GM21825 (cell line): Measurements from ENCODE around the gene MEX3D.
"Not testable (repeated sequence)": the region's sequence is repeated elsewhere in the genome, so short reads cannot be mapped to it uniquely, and the experiment has no call there.

Experiments used
- ATAC-seq: cut with Tn5 transposase; IDR thresholded peaks from one replicate; pipeline ENCODE4 v1.9.1; 2021; ENCODE audit warnings: mild to moderate bottlenecking, moderate library complexity; ENCODE audit not compliant: unreplicated experiment

The MEX3D gene

DNA sequence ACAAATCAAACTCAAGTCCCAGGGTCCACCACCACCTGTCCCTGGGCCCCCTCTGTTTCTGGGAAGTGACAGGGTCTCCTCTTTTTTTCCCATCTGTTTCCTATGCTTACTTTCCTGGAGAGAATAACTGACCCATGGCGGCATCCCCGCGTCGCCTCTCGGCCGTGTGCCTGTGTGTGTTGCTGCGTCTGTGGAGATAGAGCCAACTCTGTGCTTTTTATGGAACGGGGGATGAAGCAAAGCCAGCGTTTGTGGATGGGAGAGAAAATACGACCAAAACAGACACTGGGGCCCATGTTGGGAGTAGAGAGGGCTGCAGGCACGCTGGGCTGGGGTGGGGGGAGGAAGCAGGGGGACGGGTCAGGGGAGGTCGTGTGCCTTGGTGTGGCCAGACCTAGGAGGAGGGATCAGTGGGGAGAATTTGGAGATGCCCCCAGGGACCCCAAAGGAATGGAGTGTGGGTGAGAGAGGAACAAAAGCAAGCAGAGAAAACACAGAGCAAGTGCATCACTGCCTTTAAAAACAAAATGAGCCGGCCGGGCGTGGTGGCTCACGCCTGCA lies 27.7 kb downstream of the MEX3D start:
- no peak for ATAC-seq

DNA sequence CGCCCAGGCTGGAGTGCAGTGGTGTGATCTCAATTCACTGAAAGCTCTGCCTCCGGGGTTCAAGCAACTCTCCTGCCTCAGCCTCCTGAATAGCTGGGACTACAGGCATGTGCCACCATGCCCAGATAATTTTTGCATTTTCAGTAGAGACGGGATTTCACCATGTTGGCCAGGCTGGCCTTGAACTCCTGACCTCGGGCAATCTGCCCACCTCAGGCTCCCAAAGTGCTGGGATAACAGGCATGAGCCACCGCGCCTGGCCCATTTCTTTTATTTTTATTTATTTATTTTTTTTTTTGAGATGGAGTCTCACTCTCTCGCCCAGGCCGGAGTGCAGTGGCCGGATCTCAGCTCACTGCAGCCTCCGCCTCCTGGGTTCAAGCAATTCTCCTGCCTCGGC lies 28.4 kb downstream of the MEX3D start:
- not testable (repeated sequence) for ATAC-seq

DNA sequence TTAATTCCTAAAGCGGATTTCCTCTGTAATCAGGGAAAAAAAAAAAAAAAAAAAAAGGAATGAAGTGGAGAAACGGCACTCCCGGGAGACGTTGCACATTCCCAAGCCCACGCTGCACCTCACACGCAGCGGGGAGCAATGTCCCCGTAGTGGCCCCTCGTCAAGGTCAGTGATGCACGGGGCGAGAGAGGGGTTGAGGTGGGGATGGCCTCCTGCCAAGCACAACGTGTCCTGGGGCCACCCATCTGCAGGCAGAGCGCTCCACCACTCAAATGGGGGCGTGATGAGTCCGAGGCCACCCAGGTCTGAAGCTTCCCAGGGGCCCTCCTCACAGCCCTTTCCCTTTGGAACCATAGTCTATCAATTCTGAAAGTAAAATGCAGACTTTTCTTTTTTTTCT lies 29.1 kb downstream of the MEX3D start:
- no peak for ATAC-seq

DNA sequence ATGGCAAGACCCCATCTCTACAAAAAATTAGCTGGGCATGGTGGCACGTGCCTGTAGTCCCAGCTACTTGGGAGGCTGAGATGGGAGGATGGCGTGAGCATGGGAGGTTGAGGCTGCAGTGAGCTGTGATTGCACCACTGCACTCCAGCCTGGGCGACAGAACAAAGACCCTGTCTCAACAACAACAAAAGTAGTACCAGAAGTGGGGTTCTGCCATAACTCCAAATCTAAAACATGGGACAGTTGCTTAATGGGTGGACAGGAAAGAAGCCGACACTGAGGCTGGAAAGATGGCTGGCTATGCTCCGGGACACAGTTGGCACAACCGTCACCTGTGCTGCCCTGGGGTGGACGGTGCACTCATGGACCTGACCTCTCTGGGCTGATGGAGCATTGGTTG lies 32.4 kb downstream of the MEX3D start:
- ATAC-seq, result not testable (repeated sequence)

DNA sequence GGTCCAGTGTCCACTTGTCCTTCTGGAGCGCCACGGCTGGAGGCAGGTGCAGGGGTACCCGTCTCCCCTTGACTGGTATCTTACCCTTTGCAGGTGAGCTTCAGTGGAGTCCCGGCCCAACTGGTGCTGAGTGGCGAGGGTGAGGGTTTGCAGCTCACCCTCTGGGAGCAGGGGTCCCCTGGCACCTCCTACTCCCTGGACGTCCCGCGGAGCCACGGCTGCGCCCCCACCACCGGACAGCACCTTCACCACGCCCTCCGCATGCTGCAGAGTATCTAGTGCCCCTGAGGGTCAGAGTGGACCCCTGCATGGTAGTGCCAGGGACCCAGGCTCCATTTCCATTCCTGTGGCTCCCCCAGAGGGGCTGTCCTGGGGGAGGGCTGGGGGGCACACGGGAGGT lies 33.2 kb downstream of the MEX3D start:
- ATAC-seq, result no peak

DNA sequence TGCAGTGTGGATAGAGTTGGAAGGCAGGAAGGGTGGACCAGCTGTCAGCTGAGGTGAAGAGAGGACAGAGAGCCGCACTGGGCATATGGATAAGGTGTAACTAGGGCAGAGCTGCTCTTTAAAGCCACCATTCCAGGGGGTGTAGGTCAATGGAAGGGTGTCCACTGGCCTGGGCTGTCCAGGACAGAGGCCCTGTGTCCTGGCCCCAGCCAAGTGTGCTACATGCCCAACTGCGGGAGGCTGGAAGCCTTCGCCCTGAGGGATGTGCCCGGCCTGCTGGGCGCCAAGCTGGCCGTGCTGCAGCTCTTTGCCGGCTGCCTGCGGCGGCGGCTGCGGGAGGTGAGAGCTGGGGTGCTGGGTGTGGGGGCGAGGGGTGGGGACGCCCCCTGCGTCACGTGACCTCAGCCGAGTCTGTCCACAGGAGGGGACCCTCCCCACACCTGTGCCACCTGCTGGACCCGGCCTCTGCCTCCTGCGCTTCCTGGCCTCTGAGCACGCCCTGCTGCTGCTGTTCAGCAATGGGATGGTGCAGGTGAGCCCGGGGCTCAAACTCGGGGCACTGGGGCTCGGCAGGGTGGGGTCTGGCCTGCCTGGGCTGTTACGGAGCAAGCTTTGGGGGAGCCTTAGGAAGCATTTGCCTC lies 34.5 kb downstream of the MEX3D start:
- ATAC-seq, result no peak

DNA sequence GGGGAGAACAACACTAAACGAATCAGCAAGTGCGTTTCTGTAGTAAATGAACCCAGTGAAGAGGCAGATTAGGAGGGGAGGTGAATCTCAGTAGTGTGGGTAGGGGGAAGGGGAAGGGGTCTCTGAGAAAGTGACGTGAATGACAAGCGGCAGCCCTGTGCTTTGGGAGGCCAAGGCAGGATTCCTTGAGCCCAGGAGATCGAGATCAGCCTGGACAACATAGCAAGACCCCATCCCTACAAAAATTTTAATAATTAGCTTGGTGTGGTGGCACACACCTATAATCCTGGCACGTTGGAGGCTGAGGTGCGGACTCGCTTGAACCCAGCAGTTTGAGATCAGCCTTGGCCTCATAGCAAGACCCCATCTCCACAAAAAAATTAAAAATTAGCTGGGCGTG lies 36.1 kb downstream of the MEX3D start:
- no peak for ATAC-seq

DNA sequence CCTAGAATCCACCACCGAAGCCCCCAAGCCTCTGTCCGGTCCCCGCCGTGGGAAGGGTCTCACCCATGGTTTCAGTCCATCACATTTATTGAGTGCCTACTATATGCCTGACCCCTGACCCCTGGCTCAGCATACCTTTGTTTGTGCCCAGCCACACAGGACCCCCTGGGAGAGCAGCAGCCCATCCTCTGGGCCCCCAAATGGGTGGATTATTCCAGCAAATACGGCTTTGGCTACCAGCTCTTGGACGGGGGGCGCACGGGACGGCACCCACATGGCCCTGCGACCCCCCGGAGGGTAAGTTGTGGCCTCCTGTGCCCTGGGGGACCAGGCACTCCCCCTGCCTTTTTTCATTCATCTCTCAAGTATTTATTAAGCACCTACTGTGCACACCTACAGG lies 36.5 kb downstream of the MEX3D start:
- ATAC-seq, result no peak

DNA sequence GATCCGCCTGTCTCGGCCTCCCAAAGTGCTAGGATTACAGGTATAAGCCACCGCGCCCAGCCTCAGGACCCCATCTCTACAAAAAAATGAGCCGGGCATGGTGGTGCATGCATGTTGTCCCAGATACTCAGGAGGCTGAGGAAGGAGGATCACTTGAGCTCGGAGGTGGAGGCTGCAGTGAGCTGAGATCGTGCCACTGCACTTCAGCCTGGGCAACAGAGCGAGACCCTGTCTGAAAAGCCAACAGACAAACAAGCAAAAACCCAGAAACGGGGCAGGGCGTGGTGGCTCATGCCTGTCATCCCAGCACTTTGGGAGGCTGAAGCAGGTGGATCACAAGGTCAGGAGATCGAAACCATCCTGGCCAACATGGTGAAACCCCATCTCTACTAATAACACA lies 37.3 kb downstream of the MEX3D start:
- not testable (repeated sequence) for ATAC-seq

DNA sequence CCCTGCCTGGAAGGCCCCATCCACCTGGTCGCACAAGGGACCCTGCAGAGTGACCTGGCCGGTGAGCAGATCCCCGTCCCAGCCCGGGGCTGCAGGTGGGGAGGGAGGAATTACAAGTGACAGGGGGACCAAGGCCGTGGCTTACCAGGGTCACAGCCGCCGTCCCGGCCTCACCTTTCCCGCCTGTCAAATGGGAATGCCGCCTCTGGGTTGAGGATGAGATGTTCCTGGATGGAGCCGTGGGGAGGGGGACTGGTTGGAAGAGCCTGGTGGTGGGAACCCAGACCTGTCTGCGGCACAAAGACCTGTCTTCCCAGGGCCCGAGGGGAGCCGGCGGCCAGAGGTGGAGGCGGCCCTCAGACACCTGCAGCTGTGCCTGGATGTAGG lies 38.7 kb downstream of the MEX3D start:
- ATAC-seq, result no peak

DNA sequence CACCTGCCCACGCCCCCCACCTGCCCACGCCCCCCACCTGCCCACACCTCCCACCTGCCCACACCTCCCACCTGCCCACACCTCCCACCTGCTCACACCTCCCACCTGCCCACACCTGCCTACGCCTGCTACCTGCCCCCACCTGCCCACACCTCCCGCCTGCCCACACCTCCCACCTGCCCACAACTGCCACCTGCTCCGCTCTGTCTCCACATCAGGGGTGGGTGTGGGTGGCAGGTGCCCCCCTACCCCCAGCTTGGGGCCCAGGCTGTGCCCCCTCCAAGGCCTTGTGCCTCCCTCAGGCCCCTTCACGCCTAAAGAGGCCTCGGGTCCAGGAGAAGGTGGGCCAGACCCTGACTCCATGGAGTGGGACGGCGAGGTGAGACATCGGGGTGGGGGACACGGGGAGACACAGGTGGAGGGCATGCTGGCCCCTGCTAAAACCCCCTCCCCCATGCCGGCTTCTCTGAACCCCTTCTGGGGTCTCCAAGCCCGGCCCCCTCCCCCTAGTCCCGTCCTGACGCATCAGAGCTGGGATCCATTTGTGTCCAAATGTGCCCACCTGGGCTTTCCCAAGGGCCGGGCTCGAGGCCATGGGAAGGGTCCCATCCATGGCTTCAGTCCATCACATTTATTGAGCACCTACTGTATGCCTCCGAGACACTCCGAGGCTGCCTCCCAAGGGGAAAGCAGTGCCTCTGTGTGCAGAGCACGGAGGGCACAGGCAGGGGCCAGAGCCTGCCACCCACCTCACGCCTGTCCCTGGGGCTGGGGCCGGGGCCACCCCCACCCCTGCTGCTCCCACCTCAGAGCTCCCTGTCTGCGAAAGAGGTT lies 39.3 kb downstream of the MEX3D start:
- no peak for ATAC-seq

DNA sequence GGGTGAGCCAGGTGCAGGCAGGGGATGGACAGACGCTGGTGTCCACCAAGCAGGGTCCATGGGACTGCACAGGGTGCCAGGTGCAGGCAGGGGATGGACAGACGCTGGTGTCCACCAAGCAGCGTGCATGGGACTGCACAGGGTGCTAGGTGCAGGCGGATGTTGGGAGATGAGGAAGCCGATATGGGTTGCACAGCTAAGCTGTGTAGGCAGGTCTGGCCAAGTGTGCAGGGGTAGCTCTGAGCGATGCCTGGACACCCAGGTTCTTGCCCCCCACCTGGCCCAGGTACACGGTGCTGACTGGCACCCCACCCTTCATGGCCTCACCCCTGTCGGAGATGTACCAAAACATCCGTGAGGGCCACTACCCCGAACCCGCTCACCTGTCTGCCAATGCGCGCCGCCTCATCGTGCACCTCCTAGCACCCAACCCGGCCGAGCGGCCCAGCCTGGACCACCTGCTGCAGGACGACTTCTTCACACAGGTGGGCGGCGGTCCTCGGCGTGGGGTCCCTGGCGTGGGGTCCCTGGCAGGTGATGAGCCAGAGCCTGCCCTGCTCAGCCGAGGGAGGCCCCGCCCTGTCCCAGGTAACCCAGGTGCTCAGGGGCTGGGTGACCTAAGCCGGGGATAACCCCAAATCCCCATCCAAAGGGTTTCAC lies 40.3 kb downstream of the MEX3D start:
- ATAC-seq, result no peak

DNA sequence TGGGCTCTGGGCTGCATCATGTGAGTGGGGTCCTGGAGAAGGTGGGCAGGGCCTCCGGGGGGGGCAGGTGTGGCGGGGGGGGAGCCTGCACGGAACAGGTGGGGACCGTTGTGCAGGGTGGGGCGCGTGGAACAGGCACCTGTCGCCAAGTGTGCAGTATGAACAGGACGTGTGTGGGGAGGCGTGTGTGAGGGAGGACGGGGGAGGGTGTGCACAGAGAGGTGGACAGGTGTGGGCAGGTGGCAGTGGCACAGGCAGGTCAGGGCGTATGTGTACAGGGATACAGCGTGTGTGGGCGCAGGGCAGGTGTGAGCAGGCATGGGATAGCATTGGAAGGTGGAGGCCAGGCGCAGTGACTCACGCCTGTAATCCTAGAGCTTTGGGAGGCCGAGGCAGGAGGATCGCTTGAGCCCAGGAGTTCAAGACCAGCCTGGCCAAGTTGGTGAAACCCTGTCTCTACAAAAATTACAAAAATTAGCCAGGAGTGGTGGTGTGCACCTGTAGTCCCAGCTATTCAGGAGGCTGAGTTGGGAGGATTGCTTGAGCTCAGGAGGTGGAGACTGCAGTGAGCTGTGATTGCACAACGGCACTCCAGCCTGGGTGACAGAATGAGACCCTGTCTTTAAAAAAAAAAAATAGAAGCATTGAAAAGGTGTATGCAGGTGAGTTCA lies 41.0 kb downstream of the MEX3D start:
- ATAC-seq, result no peak

DNA sequence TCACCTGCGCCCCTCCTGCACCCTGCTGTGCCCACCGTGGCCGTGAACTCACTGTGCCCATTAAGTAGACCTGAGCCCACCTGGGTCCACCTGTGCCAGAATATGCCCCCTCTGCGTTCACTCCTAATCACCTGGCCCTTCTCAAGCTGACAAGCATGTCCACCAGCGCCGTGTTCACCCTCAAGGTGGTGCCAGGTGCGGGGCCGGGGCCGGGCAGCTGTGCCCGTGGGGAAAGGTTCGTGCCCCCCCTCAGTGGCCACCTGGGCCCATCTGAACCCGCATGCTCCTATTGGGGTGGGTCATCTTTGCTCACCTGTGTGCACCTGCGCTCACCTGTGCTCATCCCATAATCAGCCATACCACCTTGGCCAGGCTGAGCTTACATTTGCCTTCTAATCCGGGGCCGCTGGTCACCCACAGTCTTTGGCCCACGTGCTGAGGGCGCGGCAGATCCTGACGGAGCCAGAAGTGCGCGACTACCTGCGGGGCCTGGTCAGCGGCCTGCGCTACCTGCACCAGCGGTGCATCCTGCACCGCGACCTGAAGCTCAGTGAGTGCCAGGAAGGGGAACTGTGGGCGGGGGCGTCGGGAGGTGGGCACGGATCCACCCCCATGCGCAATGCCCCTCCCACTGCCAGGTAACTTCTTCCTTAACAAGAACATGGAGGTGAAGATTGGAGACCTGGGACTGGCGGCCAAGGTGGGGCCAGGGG lies 41.9 kb downstream of the MEX3D start:
- ATAC-seq, result no peak

DNA sequence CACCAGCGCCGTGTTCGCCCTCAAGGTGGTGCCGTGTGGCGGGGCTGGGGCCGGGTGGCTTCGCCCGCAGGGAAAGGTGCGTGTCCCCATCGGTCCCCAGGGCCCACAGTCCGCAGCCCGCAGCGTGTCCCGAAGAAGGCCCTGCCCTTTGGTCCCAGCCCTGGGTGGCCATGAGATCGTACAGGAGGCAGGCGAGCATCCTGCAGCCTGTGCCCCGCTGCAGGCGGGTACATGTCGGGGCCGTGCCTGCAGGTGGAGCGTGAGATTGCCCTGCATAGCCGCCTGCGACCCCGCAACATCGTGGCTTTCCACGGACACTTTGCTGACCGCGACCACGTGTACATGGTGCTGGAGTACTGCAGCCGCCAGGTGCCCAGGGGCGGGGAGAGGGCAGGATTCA lies 42.8 kb downstream of the MEX3D start:
- ATAC-seq, result no peak

DNA sequence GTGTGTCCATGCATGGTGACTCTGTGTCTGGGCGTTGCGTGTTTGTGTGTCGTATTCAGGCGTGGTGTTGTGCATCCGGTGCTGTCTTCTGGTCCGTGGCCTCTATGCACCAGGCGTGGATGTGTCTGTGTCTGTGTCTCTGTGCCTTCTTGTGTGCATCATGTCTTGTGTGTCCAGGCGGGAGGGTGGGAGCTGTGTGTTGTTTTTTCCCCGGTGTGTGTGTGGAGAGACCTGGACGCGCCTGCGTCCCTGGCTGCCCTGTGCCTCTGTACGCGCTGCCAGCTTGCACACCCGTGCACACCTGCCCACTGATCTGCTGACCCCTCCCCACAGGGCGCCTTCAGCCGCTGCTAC lies 43.2 kb downstream of the MEX3D start:
- ATAC-seq, result no peak

DNA sequence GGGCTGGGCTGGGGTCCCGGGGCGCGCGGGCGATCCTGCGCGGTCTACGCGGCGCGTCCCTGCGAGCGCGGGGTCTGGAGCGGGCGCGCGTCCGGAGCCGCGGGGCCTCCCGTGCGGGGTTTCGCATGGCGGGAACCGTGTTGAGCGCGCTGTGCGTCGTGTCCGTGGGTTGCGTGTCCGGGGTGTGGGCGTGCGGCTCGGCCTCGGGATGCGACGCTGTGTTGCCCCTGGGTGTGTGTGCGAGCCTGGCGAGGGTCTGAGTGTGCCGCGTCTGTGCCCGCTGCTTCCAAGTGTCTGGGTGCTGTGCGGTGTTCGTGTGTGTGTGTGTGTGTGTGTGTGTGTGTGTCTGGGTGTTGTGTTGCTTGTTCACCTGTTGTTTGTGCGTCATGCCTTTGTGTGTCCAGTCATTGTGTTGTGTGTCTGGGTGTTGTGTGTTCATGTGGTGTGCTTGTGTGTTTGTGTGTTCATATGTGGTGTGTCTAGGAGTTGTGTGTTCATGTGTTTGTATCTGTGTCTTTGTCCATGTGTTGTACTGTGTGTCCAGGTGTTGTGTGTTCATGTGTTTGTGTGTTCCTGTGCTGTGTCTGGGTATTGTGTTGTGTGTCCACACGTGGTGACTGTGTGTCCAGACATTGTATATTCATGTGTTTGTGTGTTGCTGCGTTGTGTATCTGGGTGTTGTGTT lies 43.7 kb downstream of the MEX3D start:
- ATAC-seq, result no peak

DNA sequence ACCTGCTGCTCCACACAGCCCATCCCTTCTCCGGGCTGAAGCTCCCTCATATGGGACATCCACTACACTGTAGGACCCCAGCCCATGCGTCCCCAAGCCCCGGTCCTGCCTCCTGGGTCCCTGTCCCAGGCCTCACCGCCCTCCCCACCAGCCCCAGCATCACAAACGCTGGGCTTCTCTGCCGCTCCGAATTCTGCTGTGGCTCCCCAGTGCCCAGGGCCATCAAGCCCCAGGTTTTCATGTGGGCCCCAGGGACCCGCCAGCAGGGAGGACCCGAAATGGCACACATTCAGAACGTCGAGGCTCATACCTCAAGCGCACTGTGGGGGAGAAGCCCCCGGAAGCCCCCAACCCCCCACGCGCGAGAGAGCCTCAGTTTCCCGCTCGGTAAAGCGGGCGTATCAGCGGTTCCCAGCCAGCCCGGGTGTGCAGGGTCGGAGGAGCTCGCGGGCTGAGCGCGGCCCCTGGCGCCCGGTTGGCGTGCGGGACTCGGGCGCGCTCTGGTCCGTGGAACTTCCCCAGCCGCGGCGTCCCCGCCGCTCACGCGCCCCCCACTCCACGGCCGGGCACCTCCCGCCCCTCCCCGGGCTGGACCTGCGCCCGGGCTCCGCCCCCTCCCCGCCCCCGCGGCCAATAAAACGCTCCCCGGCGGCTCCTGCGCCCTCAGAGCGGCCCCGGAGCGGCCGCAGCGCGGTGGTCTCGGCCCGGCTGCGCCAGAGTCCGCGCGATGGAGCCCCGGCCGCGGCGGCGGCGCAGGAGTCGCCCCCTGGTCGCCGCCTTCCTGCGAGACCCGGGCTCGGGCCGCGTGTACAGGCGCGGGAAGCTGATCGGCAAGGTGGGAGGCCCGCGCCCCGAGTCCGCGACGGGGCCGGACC lies 44.5 kb downstream of the MEX3D start, which contains the start of gene PLK5:
Gene PLK5 (plus strand): TSS at position 666 of the 875 bp plus-strand sequence. CDS start 2,920 bp downstream, outside the sequence.
- ATAC-seq, result no peak

DNA sequence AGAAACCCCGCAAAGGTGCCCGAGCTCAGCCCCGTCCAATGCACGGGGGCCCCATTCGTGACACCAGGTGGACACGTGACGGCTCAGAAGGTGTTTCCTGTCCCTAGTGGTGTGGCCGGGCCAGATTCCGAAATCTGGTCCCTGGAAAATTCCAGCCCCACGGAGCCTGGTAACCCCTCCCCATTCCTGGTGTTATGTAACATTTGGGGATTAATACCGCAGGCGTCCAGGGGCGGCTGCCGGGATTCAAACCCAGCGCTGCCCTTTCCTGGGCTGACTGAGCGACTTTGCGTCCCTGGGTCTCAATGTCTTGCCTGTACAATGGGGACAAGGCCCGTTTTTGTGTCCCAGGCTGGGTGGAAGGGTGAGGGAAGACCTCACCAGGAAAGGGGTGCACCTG lies 45.3 kb downstream of the MEX3D start:
- no peak for ATAC-seq
